ENCODE data around the gene ELOVL1. TPM values are rescaled to one million over a fixed set of nuclear protein-coding genes. Genes with fewer than 3 reads are reported as not detected.

The ELOVL1 gene
- total RNA-seq, 1 experiment from 2014 or later: 21.6 TPM

GRCh38 chr1:43314233-43314632, 53.6 kb downstream of the ELOVL1 start:
- Histone ChIP-seq H3K14ac (ENCODE audit: insufficient read depth, low read length) (no peak overlapping the region), H2AK5ac (ENCODE audit: insufficient read length, low read length) (no peak overlapping the region), H2BK12ac (ENCODE audit: insufficient read length, low read depth, low read length) (no peak overlapping the region), H2BK5ac (ENCODE audit: insufficient read length, low read length) (no peak overlapping the region), H3K9ac (ENCODE audit: extremely low read depth, insufficient read length, low read length) (no peak overlapping the region), H3K79me1 (ENCODE audit: insufficient read depth, low read depth, low read length, poor library complexity, severe bottlenecking) (no peaks in the 10 kb centered on the region), H3K27ac (ENCODE audit: insufficient read length, low read depth, low read length) (no peak overlapping the region), H2AFZ (ENCODE audit: low read length) (no peak overlapping the region), H2BK15ac (ENCODE audit: low read depth, low read length) (no peak overlapping the region), H3K23me2 (ENCODE audit: insufficient read length, low read depth, low read length, poor library complexity, severe bottlenecking) (no peaks in the 10 kb centered on the region), H4K8ac (replicated peaks; ENCODE audit: insufficient read length, low read depth, low read length) (no peak overlapping the region), H3K56ac (ENCODE audit: insufficient read length, low read depth, low read length) (no peak overlapping the region), H3K4ac (ENCODE audit: low read depth, low read length) (no peak overlapping the region), H3K4me2 (ENCODE audit: insufficient read depth, insufficient read length, low read length) (no peak overlapping the region), H3K9me3 (ENCODE audit: control insufficient read depth, low read depth, low read length) (no peaks in the 10 kb centered on the region), H3K27me3 (ENCODE audit: insufficient read depth, low read length) (no peaks in the 10 kb centered on the region), H4K91ac (ENCODE audit: insufficient read length, low read depth, low read length) (no peak overlapping the region), H4K20me1 (ENCODE audit: control insufficient read depth, insufficient read depth, insufficient read length) (no peaks in the 10 kb centered on the region), H3K4me1 (ENCODE audit: insufficient read depth, low read length) (no peaks in the 10 kb centered on the region), H3K18ac (ENCODE audit: insufficient read length, low read depth, low read length) (no peak overlapping the region), H3K79me2 (ENCODE audit: insufficient read depth, low read length) (no peaks in the 10 kb centered on the region), H3T11ph (ENCODE audit: low read length) (no peak overlapping the region), H4K5ac (ENCODE audit: insufficient read length, low read depth, low read length) (no peak overlapping the region), H3K23ac (ENCODE audit: insufficient read length, low read depth, low read length) (no peak overlapping the region), H2BK120ac (ENCODE audit: low read depth, low read length, poor library complexity, severe bottlenecking) (no peak overlapping the region), H2BK20ac (ENCODE audit: low read depth, low read length, poor library complexity, severe bottlenecking) (no peak overlapping the region)
- H3K36me3 Mint-ChIP-seq (ENCODE audit: insufficient read depth in 1 of 3, low read depth in 3 of 3): no peaks in the 10 kb centered on the region
- no peak for TF ChIP-seq CTCF (conservative IDR thresholded peaks at IDR 0.05)
- peaks cover 4% of the 10 kb centered on the region for H3K27me3 Mint-ChIP-seq (ENCODE audit: low read depth)
- H3K27ac Mint-ChIP-seq: no peak overlapping the region
- no peak overlapping the region for H3K4me3 Mint-ChIP-seq
- peaks cover 7 to 11% of the 10 kb centered on the region in 2 experiments for H3K4me1 Mint-ChIP-seq
- no CpG with 5 or more reads among the region's 5 CpGs for WGBS (ENCODE audit: extremely low coverage, insufficient read length, low lambda C conversion rate)
- no peaks in the 10 kb centered on the region for H3K9me3 Mint-ChIP-seq
- DNase-seq: no peak
